HG03039 (cell line): Measurements from ENCODE around the gene ITGAE.

Experiments used
- ATAC-seq: cut with Tn5 transposase; IDR thresholded peaks from one replicate; pipeline ENCODE4 v1.9.1; 2021; ENCODE audit warnings: mild to moderate bottlenecking, moderate library complexity; ENCODE audit not compliant: unreplicated experiment

The ITGAE gene

GRCh38 chr17:3821101-3821500 is 20.1 kb upstream of the ITGAE start:
- ATAC-seq, result no peak

DNA sequence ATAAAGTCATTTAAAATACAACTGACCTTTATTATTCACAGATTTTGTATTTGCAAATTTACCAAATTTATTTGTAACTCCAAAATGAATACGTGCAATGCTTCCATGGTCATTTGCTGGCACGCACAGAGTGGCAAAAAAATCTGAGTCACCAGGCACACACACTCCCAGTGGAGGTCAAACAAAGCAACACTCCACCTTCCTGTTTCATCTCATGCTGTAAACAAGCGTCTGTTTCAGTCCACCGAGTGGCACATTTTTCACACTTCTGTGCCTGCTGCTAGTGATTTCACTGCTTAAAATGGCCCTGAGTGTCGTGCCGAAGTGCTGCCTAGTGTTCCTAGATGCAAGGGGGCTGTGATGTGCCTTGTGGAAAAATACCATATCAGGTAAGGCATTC is 17.8 kb upstream of the ITGAE start:
- no peak for ATAC-seq

GRCh38 chr17:3817851-3818605 is 17.0 kb upstream of the ITGAE start:
- ATAC-seq, result no peak

- ATAC-seq, result no peak
Measured at GRCh38 chr17:3815925-3816324, 14.9 kb upstream of the ITGAE start.

- ATAC-seq, result no peak
Measured at GRCh38 chr17:3815122-3815521, 14.1 kb upstream of the ITGAE start.

DNA sequence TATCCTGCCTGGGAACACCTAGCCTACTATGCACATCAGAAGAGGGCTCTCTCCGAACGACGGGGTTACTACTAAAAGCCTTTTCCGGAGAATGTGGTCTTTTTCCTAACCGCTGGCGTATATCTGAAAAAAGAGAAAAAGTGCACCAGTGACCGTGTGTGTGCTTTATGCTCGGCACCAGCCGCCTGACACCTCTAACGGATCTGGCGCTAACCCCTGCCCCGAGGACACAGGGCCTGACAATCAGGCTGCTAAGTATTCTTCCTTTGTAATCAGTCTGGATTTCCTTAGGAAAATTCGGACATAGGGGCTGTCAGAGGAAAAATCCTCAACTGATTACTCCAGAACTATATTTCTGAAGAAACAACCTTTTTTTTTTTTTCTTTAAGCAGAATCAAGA is 13.4 kb upstream of the ITGAE start:
- no peak for ATAC-seq

DNA sequence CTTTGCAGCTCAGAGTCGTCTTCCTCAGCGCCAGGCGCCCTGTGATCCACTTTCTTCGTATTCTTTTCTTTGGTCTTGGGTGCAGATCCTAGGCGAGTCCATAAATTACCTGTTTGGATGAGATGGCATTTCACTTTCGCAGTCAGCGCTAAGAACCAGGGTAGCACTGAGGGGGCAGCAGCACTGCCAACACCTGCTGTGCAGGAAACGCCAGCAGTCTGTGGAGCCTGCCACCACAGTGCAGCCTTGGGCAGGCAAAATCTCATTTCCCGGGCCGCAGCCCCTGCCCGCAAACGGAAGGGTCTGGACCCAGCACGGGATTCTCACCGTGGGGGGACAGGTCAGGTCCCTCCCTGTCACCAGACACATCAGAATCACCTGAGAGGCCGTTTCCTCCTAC is 12.2 kb upstream of the ITGAE start:
- no peak for ATAC-seq

DNA sequence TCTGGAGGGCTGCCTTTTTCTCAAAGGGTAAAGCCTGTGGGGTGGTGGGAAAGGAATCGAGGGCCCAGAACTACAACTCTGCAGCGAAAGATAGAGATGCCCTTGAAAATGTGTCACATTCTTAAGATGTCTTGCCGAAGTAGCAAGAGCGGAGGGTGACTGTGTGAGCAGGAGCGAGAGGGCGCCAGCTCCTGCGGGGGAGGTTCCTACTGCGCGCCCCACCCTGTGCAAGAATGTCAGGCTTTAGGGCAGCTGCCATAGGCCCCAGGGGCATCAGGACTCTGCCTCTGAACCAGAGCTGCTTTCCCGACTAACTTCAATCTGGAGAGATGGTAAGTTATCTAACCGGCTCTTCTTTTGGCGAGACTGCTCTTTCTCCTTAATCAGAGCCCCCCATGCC is 11.8 kb upstream of the ITGAE start:
- ATAC-seq, result no peak

GRCh38 chr17:3812284-3812683 is 11.3 kb upstream of the ITGAE start:
- no peak for ATAC-seq

- ATAC-seq, result no peak
Measured at GRCh38 chr17:3810019-3810418, 9.0 kb upstream of the ITGAE start.

- ATAC-seq, result no peak
Measured at GRCh38 chr17:3809135-3809534, 8.1 kb upstream of the ITGAE start.

DNA sequence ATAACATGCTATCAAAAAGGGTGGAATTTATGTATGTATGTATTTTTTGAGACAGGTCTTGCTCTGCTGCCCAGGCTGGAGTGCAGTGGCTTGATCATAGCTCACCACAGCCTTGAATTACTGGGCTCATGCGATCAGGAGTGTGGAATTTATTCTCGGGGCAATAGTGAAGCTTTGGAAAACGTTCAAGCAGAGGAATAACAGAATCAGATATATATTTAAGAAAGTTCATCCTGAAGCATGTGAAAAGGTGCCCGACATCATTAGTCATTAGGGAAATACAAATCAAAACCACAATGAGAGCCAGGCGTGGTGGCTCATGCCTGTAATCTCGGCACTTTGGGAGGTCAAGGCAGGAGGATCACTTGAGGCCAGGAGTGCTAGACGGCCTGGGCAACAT is 7.7 kb upstream of the ITGAE start:
- ATAC-seq, result no peak

GRCh38 chr17:3805581-3805980 is 4.6 kb upstream of the ITGAE start:
- no peak for ATAC-seq

DNA sequence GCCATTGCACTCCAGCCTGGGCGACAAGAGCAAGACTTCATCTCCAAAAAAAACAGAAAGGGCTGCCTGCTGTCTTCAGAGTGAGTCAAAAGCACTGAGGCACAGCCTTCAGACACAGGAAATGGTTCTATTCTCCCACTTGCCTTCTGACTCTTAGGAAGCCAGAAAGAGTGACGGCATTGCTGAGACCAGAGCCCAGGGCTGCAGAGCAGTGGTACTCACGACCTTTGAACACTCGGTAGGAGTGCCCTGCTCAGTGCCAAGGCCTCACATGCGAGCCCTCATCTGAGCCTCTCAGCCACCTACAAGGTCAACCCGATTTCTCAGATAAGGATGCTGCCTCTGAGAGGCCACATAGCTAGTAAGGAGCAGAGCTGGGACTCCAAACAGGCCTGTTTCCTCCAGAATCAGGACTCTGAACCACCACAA is 3.5 kb upstream of the ITGAE start:
- ATAC-seq, result no peak

- ATAC-seq, result no peak
Measured at GRCh38 chr17:3803308-3803640, 2.3 kb upstream of the ITGAE start.

DNA sequence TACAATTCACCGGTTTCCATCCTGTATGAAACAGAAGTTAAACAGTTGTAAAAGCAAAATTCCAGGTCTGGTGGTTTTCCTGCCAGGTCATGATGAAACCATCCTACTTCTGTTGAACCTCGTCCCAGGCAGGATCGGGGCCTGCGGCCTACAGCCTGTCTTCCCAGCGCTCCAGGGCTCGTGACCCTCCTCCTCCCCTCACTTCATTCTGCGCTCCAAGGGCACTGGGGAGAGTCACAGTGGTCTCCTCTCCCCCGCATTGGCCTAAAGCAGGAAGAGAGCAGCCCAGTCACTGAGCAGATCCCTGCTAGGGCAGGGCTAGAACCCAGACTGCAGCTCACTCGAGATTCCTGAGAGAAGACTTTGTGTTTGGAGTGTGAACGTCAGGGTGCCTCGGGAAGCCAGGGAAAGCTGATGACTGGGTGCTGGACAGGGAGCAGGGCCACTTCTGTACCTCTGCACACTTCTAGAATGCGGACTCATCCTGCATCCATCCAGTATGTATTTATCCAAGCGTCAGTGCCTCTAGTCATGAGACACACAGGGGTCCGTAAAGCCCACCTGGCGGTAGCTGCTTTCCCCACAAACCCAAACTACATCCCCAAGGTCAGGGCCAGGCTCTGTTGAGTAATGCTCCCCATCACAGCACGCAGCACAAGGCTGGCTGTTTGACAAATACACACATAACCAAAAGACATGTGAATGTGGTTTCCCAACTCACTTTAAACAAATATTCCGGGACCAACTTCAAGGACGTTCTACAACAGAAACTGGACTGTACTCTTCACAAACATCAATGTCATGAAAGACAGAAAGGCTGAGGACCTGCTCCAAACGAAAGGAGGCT is 1.7 kb upstream of the ITGAE start:
- ATAC-seq, result no peak

- no peak for ATAC-seq
Measured at GRCh38 chr17:3801792-3802191, 804 bp upstream of the ITGAE start.

GRCh38 chr17:3801347-3801746 is 359 bp upstream of the ITGAE start:
- ATAC-seq, result no peak

- ATAC-seq, result no peak
Measured at GRCh38 chr17:3799181-3799945, 1.6 kb downstream of the ITGAE start.

- no peak for ATAC-seq
Measured at GRCh38 chr17:3798273-3799180, 2.5 kb downstream of the ITGAE start.

DNA sequence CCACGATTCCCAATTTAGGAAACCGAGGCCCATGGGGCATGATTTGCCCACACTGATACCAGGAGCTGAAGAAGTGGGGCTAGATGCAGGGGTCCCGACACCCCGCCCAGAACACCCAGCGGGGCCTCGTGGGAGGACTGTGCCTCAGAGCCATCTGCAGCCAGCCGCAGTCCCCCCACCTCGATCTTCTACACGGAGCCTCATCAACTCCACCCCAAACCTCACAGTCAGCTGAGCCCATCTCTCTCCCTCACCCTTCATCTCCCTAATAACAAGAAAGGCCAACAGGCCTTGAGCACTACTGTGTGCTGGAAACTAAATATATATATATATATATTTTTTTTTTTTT is 4.2 kb downstream of the ITGAE start:
- ATAC-seq, result peak; percentile 28
